ENCODE measurements around the gene DHRS7B.
"Not testable (repeated sequence)": the region's sequence is repeated elsewhere in the genome, so short reads cannot be mapped to it uniquely, and the experiment has no call there.

DNA sequence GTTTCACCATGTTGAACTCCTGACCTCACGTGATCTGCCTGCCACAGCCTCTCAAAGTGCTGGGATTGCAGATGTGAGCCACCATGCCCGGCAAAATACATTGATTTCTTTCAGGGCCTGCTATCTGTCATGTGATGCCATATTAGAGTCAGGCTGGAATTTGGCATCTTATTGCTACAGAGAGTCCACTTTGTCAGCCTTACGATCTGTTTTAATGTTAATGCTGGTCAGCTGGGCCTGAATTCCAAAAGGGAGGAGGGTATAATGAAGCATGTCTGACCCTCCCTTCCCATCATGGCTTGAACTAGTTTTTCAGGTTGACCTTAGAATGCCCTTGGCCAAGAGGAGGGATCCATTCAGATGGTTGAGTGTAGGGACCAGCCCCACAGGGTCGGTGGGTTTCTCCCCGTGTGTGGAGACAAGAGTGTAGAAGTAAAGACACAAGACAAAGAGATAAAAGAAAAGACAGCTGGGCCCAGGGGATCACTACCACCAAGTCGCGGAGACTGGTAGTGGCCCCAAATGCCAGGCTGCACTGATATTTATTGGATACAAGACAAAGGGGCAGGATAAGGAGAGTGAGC lies 19.6 kb upstream of the DHRS7B start:
- TF ChIP-seq JUN (IDR thresholded peaks at IDR 0.05; ENCODE audit: borderline replicate concordance, low read depth, low read length); JUN (CRISPR knock-in tag; IDR thresholded peaks at IDR 0.05; ENCODE audit: borderline replicate concordance); RCOR1 (IDR thresholded peaks at IDR 0.05; ENCODE audit: borderline replicate concordance in 1 of 2, low read depth in 2 of 2, low read length in 2 of 2); SAFB2 (IDR thresholded peaks at IDR 0.05; ENCODE audit: borderline replicate concordance, low read depth, low read length, severe bottlenecking); YY1 (IDR thresholded peaks at IDR 0.05; ENCODE audit: borderline replicate concordance in 1 of 3, control insufficient read depth in 1 of 3, extremely low read depth in 1 of 3, insufficient read depth in 3 of 3, insufficient read length in 1 of 3, insufficient replicate concordance in 2 of 3, low read depth in 1 of 3, low read length in 2 of 3); POLR2A (conservative IDR thresholded peaks at IDR 0.05); RFX5 (IDR thresholded peaks at IDR 0.05; ENCODE audit: low read depth, low read length): not testable (repeated sequence)
